Activated CD8-positive, alpha-beta T cell treated with anti-CD3 and anti-CD28 coated beads for 36 hours (primary cell): Measurements from ENCODE around the gene XBP1. TPM values are rescaled to one million over a fixed set of nuclear protein-coding genes. Genes with fewer than 3 reads are reported as not detected.

Experiments
- total RNA-seq, 2 experiments: library from RNA; stranded (reverse); gene quantifications; one replicate each; pipeline ENCODE4 v1.2.3, GENCODE V29; 2021

The XBP1 gene
- total RNA-seq, 2 experiments from 2014 or later: 102 to 103 TPM

Other genes with a start within 250 kb of the XBP1 start
- 1 to 10 TPM in 1 of 2 experiments, under 1 TPM in 1; 0.58 to 1.9 TPM for gene TTC28, start 120.7 kb downstream of the XBP1 start, total RNA-seq
- gene CHEK2, start 58.7 kb downstream of the XBP1 start, total RNA-seq: 10 to 100 TPM; 15.4 to 17.3 TPM
- 10 to 100 TPM; 16.5 to 17.5 TPM for gene HSCB, start 58.5 kb downstream of the XBP1 start, total RNA-seq
- 10 to 100 TPM; 25.5 to 26.2 TPM for gene CCDC117, start 27.9 kb downstream of the XBP1 start, total RNA-seq
- 1 to 10 TPM; 2.0 to 2.5 TPM for gene ZNRF3, start 83.0 kb upstream of the XBP1 start, total RNA-seq